Sigmoid colon (tissue), 7 donors: Measurements from ENCODE around the gene FOXP1. TPM values are rescaled to one million over a fixed set of nuclear protein-coding genes. Genes with fewer than 3 reads are reported as not detected.
A peak's percentile ranks its signal among the peaks of the same experiment; 100 is the strongest.

Experiments used
- DNase-seq: peaks from one replicate; pipeline ENCODE4 v3.0.0-alpha.2; 2019
- H3K27ac ChIP-seq, 4 donors: fragments of 200-600 bp; sonication (generic); one replicate each; pipeline ENCODE4 v1.5.1; 2016 to 2019; ENCODE audit warnings: mild to moderate bottlenecking in 1 of 4
- H3K27me3 ChIP-seq, 3 donors: fragments of 200-600 bp; sonication (generic); one replicate each; pipeline ENCODE4 v1.5.1; 2019; ENCODE audit warnings: mild to moderate bottlenecking in 1 of 3
- H3K36me3 ChIP-seq, 4 donors: fragments of 200-600 bp; sonication (generic); one replicate each; pipeline ENCODE4 v1.5.1; 2016 to 2019
- H3K4me1 ChIP-seq, 4 donors: fragments of 200-600 bp; sonication (generic); one replicate each; pipeline ENCODE4 v1.5.1; 2017 to 2019
- H3K4me3 ChIP-seq, 4 donors: fragments of 200-600 bp; sonication (generic); one replicate each; pipeline ENCODE4 v1.5.1; 2017 to 2019; ENCODE audit warnings: mild to moderate bottlenecking in 2 of 4, moderate library complexity in 1 of 4
- H3K9me3 ChIP-seq, 4 donors: fragments of 200-600 bp in 3 of 4; sonication (generic) in 3 of 4; one replicate each; pipeline versions ENCODE4 v1.5.1 to v1.6.1; 2013 to 2019
- EP300 ChIP-seq, 4 donors: sonication (generic); formaldehyde crosslinking; IDR thresholded peaks; one replicate each; pipeline ENCODE4 v1.6.1; 2017; ENCODE audit warnings: antibody characterized with exemption in 4 of 4
- POLR2A ChIP-seq, 2 donors: fragments of 450-650 bp; IDR thresholded peaks; one replicate each; pipeline ENCODE4 v1.6.1; 2016; ENCODE audit warnings: antibody characterized with exemption in 2 of 2, mild to moderate bottlenecking in 2 of 2, moderate library complexity in 2 of 2
- POLR2AphosphoS5 ChIP-seq, 4 donors: sonication (generic); formaldehyde crosslinking; IDR thresholded peaks; one replicate each; pipeline ENCODE4 v1.6.1; 2017; ENCODE audit warnings: antibody characterized with exemption in 4 of 4
- WGBS, 2 donors: extraction: QIAGEN DNeasy Blood & Tissue Kit; methylation state at CpG; one replicate each; pipeline ENCODE4 v1.1.7; 2013; 5-methylcytosine and 5-hydroxymethylcytosine counted together
- intact Hi-C: fragments of 100-400 bp; cut with DNase I; formaldehyde crosslinking; loops from one replicate; pipeline ENCODE4 v1.15.1; 2023
- polyA plus RNA-seq, 3 donors: library from polyadenylated mRNA; stranded (reverse); fragments of 200-250 nt; gene quantifications; one replicate each; pipeline ENCODE4 v1.2.3, GENCODE V29; 2013
- total RNA-seq, 4 donors: library from RNA; depleted of rRNA; stranded (reverse); fragments of >200 nt; gene quantifications; one replicate each; pipeline ENCODE4 v1.1.0, GENCODE V29; 2016
- TF ChIP-seq, protein P1 (sequence below), 4 experiments: fragments of 450-650 bp in 3 of 4; fragments of 200-600 bp in 1 of 4; IDR thresholded peaks; one replicate each; pipeline ENCODE4 v1.5.1; 2016 to 2019; ENCODE audit warnings: antibody characterized with exemption in 4 of 4, mild to moderate bottlenecking in 3 of 4, moderate library complexity in 2 of 4
- donor health status: healthy with polysubstance abuse.
- donor health status: Bipolar disorder and iron deficiency.
- donor health status: healthy.

Gene FOXP1
- total and polyA plus RNA-seq, 7 donors, result 13.8 to 232 (median 139) TPM

DNA sequence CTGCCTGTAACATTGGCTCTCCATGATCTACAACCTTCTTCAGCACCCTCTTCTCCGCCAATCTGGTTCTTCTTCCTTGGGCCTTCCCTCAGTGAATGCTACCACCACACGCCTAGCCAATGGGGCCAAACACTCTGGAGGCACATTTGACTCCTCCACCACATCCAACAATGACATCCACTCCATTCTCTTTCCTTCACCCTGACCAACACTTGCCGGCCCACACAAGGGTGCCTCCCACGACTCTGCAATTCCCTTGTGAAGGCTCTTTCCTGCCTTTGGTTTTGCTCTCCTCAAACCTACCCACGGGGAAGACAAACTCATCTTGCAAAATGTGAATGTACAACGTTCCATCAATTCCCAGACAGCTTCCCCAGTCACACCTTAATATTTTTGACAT lies 263.8 kb downstream of the FOXP1 start:
- no peaks in the 10 kb centered on the region for H3K36me3 ChIP-seq
- intact Hi-C loops, result no loop called here
- no peak for TF ChIP-seq POLR2AphosphoS5 (IDR thresholded peaks at IDR 0.05)
- TF ChIP-seq, protein P1, sequence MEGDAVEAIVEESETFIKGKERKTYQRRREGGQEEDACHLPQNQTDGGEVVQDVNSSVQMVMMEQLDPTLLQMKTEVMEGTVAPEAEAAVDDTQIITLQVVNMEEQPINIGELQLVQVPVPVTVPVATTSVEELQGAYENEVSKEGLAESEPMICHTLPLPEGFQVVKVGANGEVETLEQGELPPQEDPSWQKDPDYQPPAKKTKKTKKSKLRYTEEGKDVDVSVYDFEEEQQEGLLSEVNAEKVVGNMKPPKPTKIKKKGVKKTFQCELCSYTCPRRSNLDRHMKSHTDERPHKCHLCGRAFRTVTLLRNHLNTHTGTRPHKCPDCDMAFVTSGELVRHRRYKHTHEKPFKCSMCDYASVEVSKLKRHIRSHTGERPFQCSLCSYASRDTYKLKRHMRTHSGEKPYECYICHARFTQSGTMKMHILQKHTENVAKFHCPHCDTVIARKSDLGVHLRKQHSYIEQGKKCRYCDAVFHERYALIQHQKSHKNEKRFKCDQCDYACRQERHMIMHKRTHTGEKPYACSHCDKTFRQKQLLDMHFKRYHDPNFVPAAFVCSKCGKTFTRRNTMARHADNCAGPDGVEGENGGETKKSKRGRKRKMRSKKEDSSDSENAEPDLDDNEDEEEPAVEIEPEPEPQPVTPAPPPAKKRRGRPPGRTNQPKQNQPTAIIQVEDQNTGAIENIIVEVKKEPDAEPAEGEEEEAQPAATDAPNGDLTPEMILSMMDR (IDR thresholded peaks at IDR 0.05), result no peak
- TF ChIP-seq EP300 (IDR thresholded peaks at IDR 0.05), result no peak
- no peak for TF ChIP-seq POLR2A (IDR thresholded peaks at IDR 0.05)
- no peaks in the 10 kb centered on the region for H3K9me3 ChIP-seq
- peaks cover 0 to 66% (median 38%) of the 10 kb centered on the region in 4 donors for H3K4me1 ChIP-seq
- 82 to 96% methylated on average over 6 of the region's 6 CpGs for WGBS, 2 donors
- H3K27me3 ChIP-seq, result no peaks in the 10 kb centered on the region
- peak overlapping the region in 3 of 4 donors; percentile 62 to 75 (median 68) for H3K27ac ChIP-seq
- no peak for DNase-seq
- no peak overlapping the region for H3K4me3 ChIP-seq

DNA sequence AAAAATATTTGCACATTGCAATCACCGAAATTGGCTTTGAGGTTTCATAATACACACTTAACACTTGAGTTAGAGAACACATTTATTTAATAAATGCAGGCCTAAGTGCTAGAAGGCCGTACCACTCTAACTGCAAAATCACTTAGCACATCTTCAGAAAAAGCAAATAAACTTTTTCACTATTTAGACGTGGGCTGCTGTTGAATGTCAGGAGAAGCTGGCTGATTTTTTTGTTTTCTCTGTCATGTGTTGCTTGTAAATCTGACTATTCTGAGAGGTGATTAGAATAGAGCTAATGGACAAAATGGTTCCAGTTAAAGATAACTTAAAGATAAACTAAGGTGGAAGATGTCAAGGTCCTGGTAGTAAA lies 265.1 kb downstream of the FOXP1 start:
- intact Hi-C loops, result no loop called here

DNA sequence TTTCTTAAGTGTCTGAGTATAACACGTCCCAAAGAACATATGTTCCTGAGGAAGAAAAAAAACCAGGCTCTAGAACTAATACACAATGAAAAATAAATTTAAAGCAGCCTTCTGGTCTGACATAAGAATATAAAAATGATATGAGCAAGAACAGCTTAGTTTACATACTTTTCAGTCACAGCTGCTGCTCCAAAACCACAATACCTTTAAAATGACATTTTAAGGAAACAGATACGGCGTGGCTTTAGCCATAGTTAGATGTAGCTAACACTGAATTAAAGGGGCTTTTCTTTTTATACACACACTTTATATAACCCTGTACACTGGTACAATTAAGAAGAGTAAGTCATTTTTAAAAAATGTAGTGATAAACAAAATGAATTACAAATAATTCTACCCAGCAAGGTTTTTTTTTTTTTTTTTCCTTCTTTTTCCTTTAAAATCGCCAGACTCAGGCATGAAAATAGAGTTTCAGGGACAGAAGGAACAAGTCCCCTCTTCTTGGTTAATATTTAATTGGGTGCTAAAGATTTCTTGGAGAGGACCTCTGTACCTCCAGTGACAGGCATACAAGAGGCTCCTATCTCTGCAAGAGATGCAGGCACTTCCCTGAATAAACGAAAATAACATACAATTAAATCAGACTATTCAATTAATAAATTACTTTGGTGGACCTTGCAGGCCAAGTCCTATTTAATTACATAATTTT lies 265.6 kb downstream of the FOXP1 start:
- WGBS, 2 donors, result 49 to 52% methylated on average over 5 of the region's 5 CpGs
- intact Hi-C loops, result no loop called here

More for the DNA sequence above, 265.1 kb downstream of the FOXP1 start:
- Histone ChIP-seq H3K36me3 (no peaks in the 10 kb centered on the region), H3K27ac (peak overlapping the region; percentile 18 to 75 (median 65)), H3K4me1 (peaks cover 0 to 65% (median 39%) of the 10 kb centered on the region in 4 donors), H3K4me3 (no peak overlapping the region), H3K9me3 (no peaks in the 10 kb centered on the region), H3K27me3 (no peaks in the 10 kb centered on the region)
- 31 to 58% methylated on average over 3 of the region's 3 CpGs for WGBS, 2 donors
- no peak for DNase-seq
- TF ChIP-seq POLR2A (IDR thresholded peaks at IDR 0.05) (no peak), EP300 (IDR thresholded peaks at IDR 0.05) (peak in 1 of 4 donors; percentile 38), POLR2AphosphoS5 (IDR thresholded peaks at IDR 0.05) (peak; percentile 59 to 88 (median 74))
- TF ChIP-seq, protein P1 (IDR thresholded peaks at IDR 0.05), result no peak

DNA sequence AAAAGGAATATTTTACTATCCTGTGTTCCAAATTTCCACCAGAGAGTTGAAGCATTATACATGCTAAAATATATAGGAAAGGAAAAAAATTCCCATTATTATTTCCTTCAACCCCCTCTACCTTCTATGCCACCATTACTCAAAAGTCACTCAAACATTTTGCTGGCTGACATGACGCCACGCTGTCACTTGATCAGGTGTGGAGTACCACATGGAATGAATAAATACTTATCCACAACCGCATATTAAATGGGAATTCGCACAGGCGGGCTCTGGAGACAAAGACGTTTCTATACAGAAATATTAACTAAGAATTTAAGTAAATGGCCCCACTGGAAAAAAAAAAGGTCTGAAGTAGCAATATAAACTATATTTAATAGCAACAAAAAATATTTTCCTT lies 266.4 kb downstream of the FOXP1 start:
- Histone ChIP-seq H3K27me3 (no peaks in the 10 kb centered on the region), H3K4me1 (peaks cover 0 to 60% (median 43%) of the 10 kb centered on the region in 4 donors)
- WGBS, 2 donors, result 95 to 97% methylated on average over 6 of the region's 6 CpGs

More for the DNA sequence above, 265.6 kb downstream of the FOXP1 start:
- Histone ChIP-seq H3K9me3 (no peaks in the 10 kb centered on the region), H3K27ac (peak overlapping the region; percentile 18 to 75 (median 65)), H3K4me1 (peaks cover 0 to 61% (median 39%) of the 10 kb centered on the region in 4 donors), H3K27me3 (no peaks in the 10 kb centered on the region), H3K4me3 (peak overlapping the region in 1 of 4 donors; percentile 1), H3K36me3 (no peaks in the 10 kb centered on the region)
- no peak for DNase-seq
- TF ChIP-seq, protein P1 (IDR thresholded peaks at IDR 0.05), result no peak
- TF ChIP-seq POLR2A (IDR thresholded peaks at IDR 0.05) (no peak), EP300 (IDR thresholded peaks at IDR 0.05) (peak; percentile 47 to 88 (median 78)), POLR2AphosphoS5 (IDR thresholded peaks at IDR 0.05) (peak; percentile 85 to 95 (median 94))

More for the DNA sequence above, 266.4 kb downstream of the FOXP1 start:
- TF ChIP-seq POLR2AphosphoS5 (IDR thresholded peaks at IDR 0.05), result no peak
- no peak for TF ChIP-seq POLR2A (IDR thresholded peaks at IDR 0.05)
- TF ChIP-seq EP300 (IDR thresholded peaks at IDR 0.05), result no peak
- TF ChIP-seq, protein P1 (IDR thresholded peaks at IDR 0.05), result no peak
- intact Hi-C loops, result no loop called here
- DNase-seq, result no peak
- H3K36me3 ChIP-seq, result no peaks in the 10 kb centered on the region
- no peaks in the 10 kb centered on the region for H3K9me3 ChIP-seq
- peak overlapping the region; percentile 18 to 75 (median 58) for H3K27ac ChIP-seq
- H3K4me3 ChIP-seq, result no peak overlapping the region
